GM20431 (cell line): ENCODE measurements around the gene FAM20A.

Experiments used
- in situ Hi-C: fragments of 300-500 bp; cut with MseI, MboI; formaldehyde crosslinking; loops from one replicate; pipeline ENCODE4 v1.15.0; 2020; ENCODE audit warnings: low sequenced_read_pairs; ENCODE audit not compliant: unreplicated experiment

The FAM20A gene

GRCh38 chr17:68611353-68612208, 10.4 kb upstream of the FAM20A start:
- in situ Hi-C loops: no loop called here

- in situ Hi-C loops: no loop called here
Observed at GRCh38 chr17:68610554-68610953, 9.4 kb upstream of the FAM20A start.

GRCh38 chr17:68608515-68609130, 7.5 kb upstream of the FAM20A start:
- in situ Hi-C loops: no loop called here

- in situ Hi-C loops: no loop called here
Observed at GRCh38 chr17:68606451-68607307, 5.5 kb upstream of the FAM20A start.

GRCh38 chr17:68605914-68606313, 4.7 kb upstream of the FAM20A start:
- in situ Hi-C loops: no loop called here

GRCh38 chr17:68603656-68604055, 2.5 kb upstream of the FAM20A start:
- in situ Hi-C loops: no loop called here

GRCh38 chr17:68603027-68603426, 1.9 kb upstream of the FAM20A start:
- in situ Hi-C loops: no loop called here

- in situ Hi-C loops: no loop called here
Observed at GRCh38 chr17:68602289-68602688, 1.1 kb upstream of the FAM20A start.

GRCh38 chr17:68601565-68602288, 560 bp upstream of the FAM20A start:
- in situ Hi-C loops: no loop called here

- in situ Hi-C loops: no loop called here
Observed at GRCh38 chr17:68600067-68600930, 868 bp downstream of the FAM20A start.

- in situ Hi-C loops: no loop called here
Observed at GRCh38 chr17:68599552-68600066, 1.6 kb downstream of the FAM20A start.

GRCh38 chr17:68599091-68599490, 2.1 kb downstream of the FAM20A start:
- in situ Hi-C loops: no loop called here

- in situ Hi-C loops: no loop called here
Observed at GRCh38 chr17:68598545-68598961, 2.6 kb downstream of the FAM20A start.

- in situ Hi-C loops: no loop called here
Observed at GRCh38 chr17:68598074-68598473, 3.1 kb downstream of the FAM20A start.

GRCh38 chr17:68596411-68596945, 4.7 kb downstream of the FAM20A start:
- in situ Hi-C loops: no loop called here

- in situ Hi-C loops: no loop called here
Observed at GRCh38 chr17:68595986-68596385, 5.2 kb downstream of the FAM20A start.

- in situ Hi-C loops: no loop called here
Observed at GRCh38 chr17:68595496-68595895, 5.7 kb downstream of the FAM20A start.

- in situ Hi-C loops: no loop called here
Observed at GRCh38 chr17:68594552-68594951, 6.6 kb downstream of the FAM20A start.
